WTC11 (cell line): ENCODE results near the gene MTA3.

Experiments used
- CTCF ChIP-seq: fragments of 200-600 bp; IDR thresholded peaks from 2 replicates; pipeline ENCODE4 v1.8.0; 2022; ENCODE audit warnings: antibody characterized with exemption
- FOXK1 ChIP-seq: sonication (generic); formaldehyde crosslinking; IDR thresholded peaks from 2 replicates; pipeline ENCODE4 v1.8.0; 2022; ENCODE audit warnings: mild to moderate bottlenecking, moderate library complexity, missing genetic modification reagents
- FOXP1 ChIP-seq: sonication (generic); formaldehyde crosslinking; IDR thresholded peaks from 2 replicates; pipeline ENCODE4 v1.8.0; 2022; ENCODE audit warnings: missing genetic modification reagents, mild to moderate bottlenecking, moderate library complexity, borderline replicate concordance
- GRHL2 ChIP-seq: fragments of 250-450 bp; sonication (Bioruptor Pico); IDR thresholded peaks from 2 replicates; pipeline ENCODE4 v1.8.0; 2022; ENCODE audit warnings: mild to moderate bottlenecking, moderate library complexity; ENCODE audit not compliant: insufficient replicate concordance, severe bottlenecking
- JUN ChIP-seq: sonication (generic); formaldehyde crosslinking; IDR thresholded peaks from 2 replicates; pipeline ENCODE4 v1.8.0; 2023; ENCODE audit warnings: mild to moderate bottlenecking, missing genetic modification reagents
- SP1 ChIP-seq: sonication (generic); formaldehyde crosslinking; conservative IDR thresholded peaks from 2 replicates; pipeline ENCODE4 v1.8.1; 2022; ENCODE audit warnings: missing genetic modification reagents
- TEAD4 ChIP-seq: sonication (generic); formaldehyde crosslinking; IDR thresholded peaks from 2 replicates; pipeline ENCODE4 v1.8.0; 2022; ENCODE audit warnings: mild to moderate bottlenecking, missing genetic modification reagents
- USF2 ChIP-seq: sonication (generic); formaldehyde crosslinking; IDR thresholded peaks from 2 replicates; pipeline ENCODE4 v1.8.1; 2023; ENCODE audit warnings: mild to moderate bottlenecking, missing genetic modification reagents, moderate library complexity
- ZNF532 ChIP-seq: fragments of 250-450 bp; sonication (Bioruptor Pico); IDR thresholded peaks from 2 replicates; pipeline ENCODE4 v1.9.0; 2021; ENCODE audit warnings: mild to moderate bottlenecking, borderline replicate concordance
- TF ChIP-seq, protein P1 (sequence below): sonication (generic); formaldehyde crosslinking; conservative IDR thresholded peaks from 2 replicates; pipeline ENCODE4 v1.8.1; 2022; ENCODE audit warnings: mild to moderate bottlenecking, missing genetic modification reagents

DNA sequence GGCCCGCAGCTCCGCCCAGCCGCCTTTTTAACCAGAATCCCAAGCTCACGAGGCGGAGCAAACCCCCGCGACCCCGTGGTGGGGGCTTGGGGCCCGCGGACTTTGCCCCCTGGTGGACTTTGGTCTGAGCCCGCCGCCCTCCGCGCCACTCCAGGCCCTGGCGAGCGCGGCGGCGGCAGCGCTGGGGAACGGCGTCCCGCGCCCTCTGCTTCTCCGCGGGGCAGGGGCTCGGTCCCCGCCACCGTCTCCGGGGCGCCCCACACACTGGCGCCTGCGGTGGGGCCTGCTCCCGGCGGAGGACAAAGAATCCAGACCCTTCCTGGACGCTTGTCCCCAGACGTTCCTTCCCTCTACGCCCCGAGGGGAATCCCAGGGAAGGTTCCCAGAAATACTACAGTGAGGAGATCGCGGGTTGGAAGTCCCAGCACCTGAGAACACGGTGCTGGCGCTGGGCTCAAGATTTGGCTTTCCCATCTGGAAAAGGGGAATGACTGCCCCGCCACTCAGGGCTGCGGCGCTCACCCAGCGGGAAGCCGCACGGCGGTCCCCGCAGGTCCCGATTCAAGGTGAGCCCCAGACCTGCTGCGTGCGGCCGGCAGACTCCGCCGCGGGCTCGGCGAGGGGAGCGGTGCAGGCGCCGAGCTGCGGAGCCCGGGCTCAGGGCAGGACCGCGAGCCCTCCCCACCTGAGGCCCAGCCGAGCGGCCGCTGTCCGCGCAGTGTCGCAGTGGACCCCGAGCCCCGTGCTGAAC is 224.3 kb downstream of the MTA3 start, which contains the start of gene HAAO:
- TF ChIP-seq CTCF: no peak
- TF ChIP-seq JUN (CRISPR knock-in tag): no peak
- no peak for TF ChIP-seq SP1 (CRISPR knock-in tag)
- TF ChIP-seq ZNF532 (CRISPR knock-in tag): no peak
- no peak for TF ChIP-seq GRHL2 (CRISPR knock-in tag)
- TF ChIP-seq FOXP1 (CRISPR knock-in tag): peak; percentile 66; the same call in 1 of the 2 replicates
- TF ChIP-seq, protein P1, sequence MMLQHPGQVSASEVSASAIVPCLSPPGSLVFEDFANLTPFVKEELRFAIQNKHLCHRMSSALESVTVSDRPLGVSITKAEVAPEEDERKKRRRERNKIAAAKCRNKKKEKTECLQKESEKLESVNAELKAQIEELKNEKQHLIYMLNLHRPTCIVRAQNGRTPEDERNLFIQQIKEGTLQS (CRISPR knock-in tag): no peak
- no peak for TF ChIP-seq TEAD4
- TF ChIP-seq FOXK1: no peak
- no peak for TF ChIP-seq USF2 (CRISPR knock-in tag)
